HepG2 (cell line): Measurements from ENCODE around the gene ZNF274. TPM values are rescaled to one million over a fixed set of nuclear protein-coding genes. Genes with fewer than 3 reads are reported as not detected.
A peak's percentile ranks its signal among the peaks of the same experiment; 100 is the strongest.

Experiments used
- ATAC-seq: fragments of 200-7000 bp; cut with Tn5 transposase; 3 replicates; pipeline ENCODE4 v1.9.1; 2020; ENCODE audit warnings: mild to moderate bottlenecking, moderate library complexity
- BruUV-seq: library from RNA; stranded (reverse); fragments of 400-500 nt; replicated peaks from 2 replicates; lab custom pipeline; 2021; lab: Mats Ljungman, UMichigan
- CTCF ChIA-PET: fragments of 300-600 bp; formaldehyde crosslinking; extraction: SDS; loops from one replicate; lab custom pipeline; 2021; ENCODE audit warnings: low total read pairs, inconsistent platforms, low intra/inter-chr PET ratio; lab: Yijun Ruan, JAX
- POLR2A ChIA-PET: fragments of 350-600 bp; sonication (Branson Sonifier 250); formaldehyde crosslinking; loops from one replicate; lab custom pipeline; 2020; ENCODE audit warnings: antibody characterized with exemption, inconsistent platforms; lab: Yijun Ruan, JAX
- DNase-seq: peaks from one replicate; pipeline ENCODE4 v3.0.0-alpha.2; 2015; ENCODE audit warnings: low spot score
- FAIRE-seq: peaks from 3 replicates; lab custom pipeline; 2011; peaks lifted over from hg19 to GRCh38; lab: Jason Lieb, UNC
- H2AFZ ChIP-seq: one replicate; pipeline ENCODE4 v1.6.1; 2011; ENCODE audit warnings: low read length, inconsistent platforms
- H3K27ac ChIP-seq: fragments of 300-600 bp; 3 replicates; pipeline ENCODE4 v1.8.0; 2011; ENCODE audit warnings: mixed run types, mild to moderate bottlenecking, mixed read lengths, low read length, inconsistent platforms; ENCODE audit not compliant: insufficient read depth; ENCODE audit errors: extremely low read length
- H3K27me3 ChIP-seq, 2 experiments: fragments of 200-600 bp in 1 of 2; 2 replicates in 1 of 2; 3 replicates in 1 of 2; pipeline versions ENCODE4 v1.6.0 to v1.8.0; 2011; ENCODE audit warnings: low read length in 2 of 2, mild to moderate bottlenecking in 2 of 2, moderate library complexity in 2 of 2, inconsistent platforms in 1 of 2; ENCODE audit not compliant: insufficient read depth in 2 of 2, control insufficient read depth in 1 of 2
- H3K36me3 ChIP-seq, 2 experiments: fragments of 200-600 bp in 1 of 2; replicated peaks in 1 of 2; 2 replicates in 1 of 2; 3 replicates in 1 of 2; pipeline versions ENCODE4 v1.5.1 to v1.8.0; 2011; ENCODE audit warnings: low read length in 2 of 2, inconsistent platforms in 1 of 2; ENCODE audit not compliant: insufficient read depth in 2 of 2, control insufficient read depth in 1 of 2
- H3K4me1 ChIP-seq: 2 replicates; pipeline ENCODE4 v1.5.1; 2012; ENCODE audit warnings: low read length, inconsistent platforms; ENCODE audit not compliant: insufficient read depth
- H3K4me2 ChIP-seq: 2 replicates; pipeline ENCODE4 v1.6.0; 2011; ENCODE audit warnings: low read depth, low read length, inconsistent platforms
- H3K4me3 ChIP-seq, 3 experiments: fragments of 200-600 bp in 1 of 3; sonication (generic), shearing (Covaris generic) in 1 of 3; replicated peaks in 1 of 3; 2 replicates each; pipeline ENCODE4 v1.5.1; 2011 to 2016; ENCODE audit warnings: low read length in 3 of 3, inconsistent platforms in 2 of 3, low read depth in 2 of 3, mild to moderate bottlenecking in 2 of 3, control low read depth in 1 of 3, mixed read lengths in 1 of 3; ENCODE audit not compliant: insufficient read depth in 1 of 3
- H3K79me2 ChIP-seq: one replicate; pipeline ENCODE4 v1.6.1; 2011; ENCODE audit warnings: low read length, inconsistent platforms; ENCODE audit not compliant: insufficient read depth
- H3K9ac ChIP-seq: 2 replicates; pipeline ENCODE4 v1.6.0; 2011; ENCODE audit warnings: mild to moderate bottlenecking, low read depth, low read length, inconsistent platforms; ENCODE audit not compliant: insufficient read depth
- H3K9me3 ChIP-seq: 2 replicates; pipeline ENCODE4 v1.5.1; 2012; ENCODE audit warnings: mild to moderate bottlenecking, low read length
- H4K20me1 ChIP-seq: 2 replicates; pipeline ENCODE4 v1.6.0; 2011; ENCODE audit warnings: inconsistent platforms, mild to moderate bottlenecking, low read length, moderate library complexity; ENCODE audit not compliant: insufficient read depth
- ARID2 ChIP-seq: sonication (generic); formaldehyde crosslinking; IDR thresholded peaks from 2 replicates; pipeline ENCODE4 v1.8.1; 2022; ENCODE audit warnings: mild to moderate bottlenecking, missing genetic modification reagents, borderline replicate concordance
- CTCF ChIP-seq: sonication (generic); formaldehyde crosslinking; IDR thresholded peaks from 2 replicates; pipeline ENCODE4 v1.5.0; 2020; ENCODE audit warnings: mild to moderate bottlenecking, missing genetic modification reagents, moderate library complexity
- E2F2 ChIP-seq: sonication (generic); formaldehyde crosslinking; IDR thresholded peaks from 2 replicates; pipeline ENCODE4 v1.4.0; 2020; ENCODE audit warnings: missing genetic modification reagents, borderline replicate concordance
- FOSL2 ChIP-seq: sonication (generic); formaldehyde crosslinking; IDR thresholded peaks from 2 replicates; pipeline ENCODE4 v1.4.0; 2020; ENCODE audit warnings: missing genetic modification reagents
- JUNB ChIP-seq: sonication (generic); formaldehyde crosslinking; IDR thresholded peaks from 2 replicates; pipeline ENCODE4 v1.8.0; 2022; ENCODE audit warnings: missing genetic modification reagents, mild to moderate bottlenecking, borderline replicate concordance
- KLF12 ChIP-seq: sonication (generic); formaldehyde crosslinking; IDR thresholded peaks from 2 replicates; pipeline ENCODE4 v1.4.0; 2020; ENCODE audit warnings: missing genetic modification reagents, borderline replicate concordance
- MAF1 ChIP-seq: sonication (generic); formaldehyde crosslinking; IDR thresholded peaks from 2 replicates; pipeline ENCODE4 v1.5.0; 2020; ENCODE audit warnings: missing genetic modification reagents, borderline replicate concordance
- MED8 ChIP-seq: sonication (generic); formaldehyde crosslinking; IDR thresholded peaks from 2 replicates; pipeline ENCODE4 v1.8.1; 2023; ENCODE audit warnings: mild to moderate bottlenecking, missing genetic modification reagents; ENCODE audit not compliant: insufficient replicate concordance
- MEIS2 ChIP-seq: sonication (generic); formaldehyde crosslinking; IDR thresholded peaks from 2 replicates; pipeline ENCODE4 v1.9.0; 2021; ENCODE audit warnings: mild to moderate bottlenecking, missing genetic modification reagents
- MTERF4 ChIP-seq: sonication (generic); formaldehyde crosslinking; IDR thresholded peaks from 2 replicates; pipeline ENCODE4 v1.8.0; 2023; ENCODE audit warnings: mild to moderate bottlenecking, missing genetic modification reagents
- NR2F6 ChIP-seq, 2 experiments: IDR thresholded peaks; 2 replicates each; pipeline ENCODE4 v1.6.1; 2016; ENCODE audit warnings: antibody characterized with exemption in 1 of 2, mild to moderate bottlenecking in 1 of 2
- RFX5 ChIP-seq: IDR thresholded peaks from 2 replicates; pipeline ENCODE4 v1.6.1; 2011; ENCODE audit warnings: low read depth, low read length, improper control_type of control experiment
- SAP130 ChIP-seq: IDR thresholded peaks from 2 replicates; pipeline ENCODE4 v1.6.1; 2016; ENCODE audit warnings: low read depth
- TAF15 ChIP-seq: fragments of 200-400 bp; formaldehyde crosslinking; IDR thresholded peaks from one replicate; pipeline ENCODE4 v1.6.1; 2018; ENCODE audit warnings: mild to moderate bottlenecking, low read depth, low read length; ENCODE audit not compliant: poor library complexity, severe bottlenecking
- ZBTB33 ChIP-seq: sonication (generic); formaldehyde crosslinking; IDR thresholded peaks from 2 replicates; pipeline ENCODE4 v1.4.0; 2020; ENCODE audit warnings: missing genetic modification reagents
- ZBTB8A ChIP-seq: sonication (generic); formaldehyde crosslinking; IDR thresholded peaks from 2 replicates; pipeline ENCODE4 v1.4.0; 2020; ENCODE audit warnings: mild to moderate bottlenecking, low read depth, missing genetic modification reagents, borderline replicate concordance
- ZNF766 ChIP-seq: sonication (generic); formaldehyde crosslinking; IDR thresholded peaks from 2 replicates; pipeline ENCODE4 v1.5.0; 2020; ENCODE audit warnings: missing genetic modification reagents, borderline replicate concordance
- WGBS: methylation state at CpG from one replicate; pipeline ENCODE4 v1.1.6; 2017; ENCODE audit warnings: low lambda C conversion rate; 5-methylcytosine and 5-hydroxymethylcytosine counted together
- in situ Hi-C: cut with HindIII; loops from 2 replicates; pipeline ENCODE4 v1.10.0; 2017; ENCODE audit warnings: low pct_unique_long_range_greater_than_20kb; ENCODE audit not compliant: extremely low pct_ligation_motif_present
- intact Hi-C: fragments of 100-400 bp; cut with micrococcal nuclease; formaldehyde crosslinking; loops from one replicate; pipeline ENCODE4 v1.10.0; 2022; ENCODE audit not compliant: unreplicated experiment
- polyA plus RNA-seq, 8 experiments: library from polyadenylated mRNA; depleted of rRNA in 3 of 8; stranded (reverse) in 7 of 8; unstranded in 1 of 8; fragments of >200 nt; fragmentation: Illumina TruSeq in 4 of 8; extraction: Trizol in 4 of 8; gene quantifications; 2 replicates each; pipeline versions ENCODE4 v1.2.1 to v1.2.3, GENCODE V29; 2011 to 2016; ENCODE audit warnings: low read depth in 4 of 8, missing spikeins in 1 of 8, mixed read lengths in 1 of 8; ENCODE audit not compliant: insufficient read depth in 1 of 8
- total RNA-seq, 5 experiments: library from RNA; depleted of rRNA; stranded (reverse); fragments of >200 nt; fragmentation: Illumina TruSeq; extraction: Trizol; gene quantifications; 2 replicates each; pipeline ENCODE4 v1.2.3, GENCODE V29; 2016; ENCODE audit warnings: low read depth in 1 of 5

Gene ZNF274
- total and polyA plus RNA-seq, 2 of the 13 experiments (the other 11 are each of a cell fraction or from before 2014, with no cell fraction given) = 16.1 to 23.0 TPM

GRCh38 chr19:58229255-58229639 lies 46.4 kb downstream of the ZNF274 start:
- no peak for FAIRE-seq
- peak; percentile 30 for DNase-seq
- no peaks in the 10 kb centered on the region for H3K27me3 ChIP-seq
- peaks cover 8% of the 10 kb centered on the region for H3K79me2 ChIP-seq
- peaks cover 20% of the 10 kb centered on the region for H3K9me3 ChIP-seq
- peaks cover 18% of the 10 kb centered on the region for H3K4me1 ChIP-seq
- ATAC-seq = peak; percentile 47
- no peaks in the 10 kb centered on the region for H4K20me1 ChIP-seq
- H3K4me3 ChIP-seq = peak overlapping the region; percentile 35 to 86 (median 85)
- peak overlapping the region; percentile 72 for H3K4me2 ChIP-seq
- H2AFZ ChIP-seq = no peak overlapping the region
- peaks cover 4 to 13% of the 10 kb centered on the region in 2 experiments for H3K36me3 ChIP-seq
- CTCF ChIA-PET = no interaction called here
- POLR2A ChIA-PET = interaction anchor here (1.1 to 2.4 kb wide), 7 partner anchors 8 to 291 kb away, joined by 3 to 13 read pairs (median 5); partner anchors contain the start of genes ZBTB45, ZNF274, ZNF497 and ZNF8
- in situ Hi-C loops (no loop called here), intact Hi-C loops (loop anchor here (5.0 kb wide), 1 partner anchor 47 kb away; the partner anchor contains the start of gene ZNF274)
- WGBS = 62% methylated on average over 6 of the region's 13 CpGs
- H3K27ac ChIP-seq = peak overlapping the region; percentile 75
- peak overlapping the region; percentile 82 for H3K9ac ChIP-seq
- BruUV-seq = no TSS peak
- no peak for TF ChIP-seq MED8 (CRISPR knock-in tag)
- TF ChIP-seq JUNB (CRISPR knock-in tag) = no peak
- TF ChIP-seq MTERF4 (CRISPR knock-in tag) = no peak
- no peak for TF ChIP-seq ZBTB8A (CRISPR knock-in tag)
- no peak for TF ChIP-seq NR2F6 (IDR thresholded peaks at IDR 0.05)
- 0 out of 2 replicates have a peak, but pooled peaks have one; percentile 14 for TF ChIP-seq NR2F6 (CRISPR knock-in tag; IDR thresholded peaks at IDR 0.05)
- TF ChIP-seq SAP130 (CRISPR knock-in tag) = no peak
- peak; percentile 43 for TF ChIP-seq CTCF (CRISPR knock-in tag)
- TF ChIP-seq E2F2 (CRISPR knock-in tag) = no peak
- no peak for TF ChIP-seq ZBTB33 (CRISPR knock-in tag)
- no peak for TF ChIP-seq ZNF766 (CRISPR knock-in tag)
- no peak for TF ChIP-seq MAF1 (CRISPR knock-in tag)
- no peak for TF ChIP-seq TAF15
- TF ChIP-seq MEIS2 (CRISPR knock-in tag) = no peak
- TF ChIP-seq KLF12 (CRISPR knock-in tag) = 0 out of 2 replicates have a peak, but pooled peaks have one; percentile 8
- no peak for TF ChIP-seq RFX5
- TF ChIP-seq FOSL2 (CRISPR knock-in tag) = no peak
- 0 out of 2 replicates have a peak, but pooled peaks have one; percentile 24 for TF ChIP-seq ARID2
